B cell (primary cell): ENCODE data around the gene GKN1. TPM values are rescaled to one million over a fixed set of nuclear protein-coding genes. Genes with fewer than 3 reads are reported as not detected.

ENCODE experiments used
- ATAC-seq: fragments of 200-7000 bp; cut with Tn5 transposase; one replicate; pipeline ENCODE4 v1.10.0; 2021; ENCODE audit warnings: low read depth, mild to moderate bottlenecking, moderate number of reproducible peaks, moderate library complexity
- CTCF ChIA-PET: fragments of 350-600 bp; sonication (Branson Sonifier 250); formaldehyde crosslinking; loops from one replicate; lab custom pipeline; 2021; ENCODE audit warnings: antibody characterized with exemption, inconsistent platforms; lab: Charles Lee
- POLR2A ChIA-PET: fragments of 350-600 bp; sonication (Branson Sonifier 250); formaldehyde crosslinking; loops from one replicate; lab custom pipeline; 2021; ENCODE audit warnings: antibody characterized with exemption; lab: Charles Lee
- DNase-seq: peaks from one replicate; pipeline ENCODE4 v3.0.0; 2013
- H2AFZ ChIP-seq: 2 replicates; pipeline ENCODE4 v1.6.1; 2012; ENCODE audit warnings: mild to moderate bottlenecking, low read depth, low read length; ENCODE audit not compliant: insufficient read depth, poor library complexity, severe bottlenecking
- H3K27ac ChIP-seq, 2 donors: 1 replicate in 1 of 2; 2 replicates in 1 of 2; pipeline ENCODE4 v1.5.1; 2012 to 2013; ENCODE audit warnings: low read length in 2 of 2, mild to moderate bottlenecking in 2 of 2, moderate library complexity in 1 of 2
- H3K27me3 ChIP-seq, 4 experiments: fragments of 200-600 bp in 1 of 4; sonication (generic) in 1 of 4; replicated peaks in 1 of 4; 1 replicate in 2 of 4; 2 replicates in 2 of 4; pipeline versions ENCODE4 v1.6.1 to v1.7.0; 2013 to 2016; ENCODE audit warnings: low read length in 3 of 4, mild to moderate bottlenecking in 2 of 4, mixed read lengths in 1 of 4, moderate library complexity in 1 of 4; ENCODE audit not compliant: insufficient read depth in 4 of 4, control insufficient read depth in 3 of 4; ENCODE audit errors: control extremely low read depth in 1 of 4
- H3K36me3 ChIP-seq, 2 experiments: replicated peaks in 1 of 2; 1 replicate in 1 of 2; 2 replicates in 1 of 2; pipeline versions ENCODE4 v1.6.1 to v1.7.1; 2013; ENCODE audit warnings: low read length in 1 of 2; ENCODE audit not compliant: insufficient read depth in 2 of 2, control insufficient read depth in 1 of 2; ENCODE audit errors: control extremely low read depth in 1 of 2, extremely low read depth in 1 of 2
- H3K4me1 ChIP-seq, 2 donors: fragments of 200-600 bp in 1 of 2; sonication (generic) in 1 of 2; 1 replicate in 1 of 2; 2 replicates in 1 of 2; pipeline versions ENCODE4 v1.5.1 to v1.6.1; 2013 to 2017; ENCODE audit warnings: low read length in 2 of 2; ENCODE audit not compliant: control insufficient read depth in 2 of 2, insufficient read depth in 2 of 2
- H3K4me2 ChIP-seq: replicated peaks from 2 replicates; pipeline ENCODE3; 2012; ENCODE audit warnings: mild to moderate bottlenecking, low read depth, low read length; ENCODE audit not compliant: poor library complexity, severe bottlenecking
- H3K4me3 ChIP-seq, 5 experiments: fragments of 200-600 bp in 1 of 5; sonication (generic) in 1 of 5; 1 replicate in 3 of 5; 2 replicates in 2 of 5; pipeline versions ENCODE4 v1.5.1 to v1.7.0; 2011 to 2016; ENCODE audit warnings: low read length in 4 of 5, mild to moderate bottlenecking in 4 of 5, low read depth in 2 of 5, control low read depth in 1 of 5, moderate library complexity in 1 of 5; ENCODE audit not compliant: insufficient read depth in 1 of 5; ENCODE audit errors: control extremely low read depth in 1 of 5, extremely low read depth in 1 of 5
- H3K79me2 ChIP-seq: fragments of 200-600 bp; sonication (generic); one replicate; pipeline ENCODE4 v1.6.0; 2016; ENCODE audit warnings: low read length; ENCODE audit not compliant: control insufficient read depth, insufficient read depth
- H3K9ac ChIP-seq: fragments of 200-600 bp; sonication (generic); 2 replicates; pipeline ENCODE4 v1.6.1; 2017; ENCODE audit warnings: mild to moderate bottlenecking, low read length, moderate library complexity
- H3K9me3 ChIP-seq, 3 donors: one replicate each; pipeline versions ENCODE4 v1.6.1 to v1.7.1; 2013; ENCODE audit warnings: low read length in 2 of 3; ENCODE audit not compliant: control insufficient read depth in 2 of 3, insufficient read depth in 1 of 3; ENCODE audit errors: control extremely low read depth in 1 of 3
- H4K20me1 ChIP-seq: 2 replicates; pipeline ENCODE4 v1.6.0; 2012; ENCODE audit warnings: mild to moderate bottlenecking, low read length; ENCODE audit not compliant: insufficient read depth, control insufficient read depth, poor library complexity, severe bottlenecking
- H3K27ac Mint-ChIP-seq: one replicate; pipeline ENCODE4 v1.8.0; 2021; ENCODE audit warnings: mixed read lengths
- H3K27me3 Mint-ChIP-seq: one replicate; pipeline ENCODE4 v1.8.0; 2021; ENCODE audit warnings: mixed read lengths
- H3K4me1 Mint-ChIP-seq: one replicate; pipeline ENCODE4 v1.8.0; 2021; ENCODE audit warnings: mixed read lengths
- H3K4me3 Mint-ChIP-seq: one replicate; pipeline ENCODE4 v1.8.0; 2021; ENCODE audit warnings: mixed read lengths
- H3K9me3 Mint-ChIP-seq: one replicate; pipeline ENCODE4 v1.8.0; 2022; ENCODE audit warnings: mixed read lengths; ENCODE audit not compliant: insufficient read depth
- CTCF ChIP-seq: fragments of 200-600 bp; IDR thresholded peaks from one replicate; pipeline ENCODE4 v1.8.0; 2022; ENCODE audit warnings: antibody characterized with exemption, mild to moderate bottlenecking
- EZH2 ChIP-seq: IDR thresholded peaks from 2 replicates; pipeline ENCODE4 v1.6.1; 2012; ENCODE audit warnings: borderline replicate concordance, low read depth, mild to moderate bottlenecking, moderate library complexity, low read length; ENCODE audit not compliant: insufficient read depth, poor library complexity, severe bottlenecking
- WGBS: methylation state at CpG from one replicate; pipeline ENCODE4 v1.1.5; 2013; ENCODE audit warnings: missing lambda C conversion rate; ENCODE audit not compliant: insufficient coverage; 5-methylcytosine and 5-hydroxymethylcytosine counted together
- intact Hi-C: fragments of 100-400 bp; cut with micrococcal nuclease; formaldehyde crosslinking; loops from one replicate; pipeline ENCODE4 v1.10.0; 2022
- polyA plus RNA-seq: library from polyadenylated mRNA; depleted of rRNA; stranded (reverse); fragments of >200 nt; gene quantifications from 2 replicates; pipeline ENCODE4 v1.2.3, GENCODE V29; 2012
- total RNA-seq, 2 donors: library from RNA; stranded (reverse); fragments of 120-200 nt in 1 of 2; gene quantifications; 1 replicate in 1 of 2; 2 replicates in 1 of 2; pipeline versions ENCODE4 v1.2.3 to v1.2.4, GENCODE V29; 2013 to 2022

The GKN1 gene
- total and polyA plus RNA-seq, 2 donors (not counting 1 experiment from before 2014, with no cell fraction given): not detected

- Mint-ChIP-seq H3K27ac (no peak overlapping the region), H3K4me3 (no peak overlapping the region), H3K4me1 (no peaks in the 10 kb centered on the region), H3K9me3 (no peaks in the 10 kb centered on the region), H3K27me3 (peaks cover 29% of the 10 kb centered on the region)
- no peak overlapping the region for H3K4me3 ChIP-seq
- no CpG with 5 or more reads among the region's 1 CpG for WGBS
- intact Hi-C loops: no loop called here
- no peaks in the 10 kb centered on the region for H3K36me3 ChIP-seq
- no peak overlapping the region for H3K9ac ChIP-seq
- ATAC-seq (no peak), DNase-seq (no peak)
- H3K27ac ChIP-seq: no peak overlapping the region
- TF ChIP-seq CTCF (no peak), EZH2 (no peak)
- POLR2A ChIA-PET: no interaction called here
- H3K9me3 ChIP-seq: peaks cover 0 to 3% (median 0%) of the 10 kb centered on the region in 3 donors
- H3K4me1 ChIP-seq: no peaks in the 10 kb centered on the region
- no peak overlapping the region for H3K4me2 ChIP-seq
- peaks cover 0 to 8% (median 0%) of the 10 kb centered on the region in 4 experiments for H3K27me3 ChIP-seq
- H2AFZ ChIP-seq: no peak overlapping the region
- H4K20me1 ChIP-seq: no peaks in the 10 kb centered on the region
- CTCF ChIA-PET: interaction anchor here (1.3 kb wide), 1 partner anchor 16 kb away, joined by 3 read pairs; no protein-coding TSS in a partner anchor
- no peaks in the 10 kb centered on the region for H3K79me2 ChIP-seq
Observed at GRCh38 chr2:68959001-68959400, 15.4 kb upstream of the GKN1 start.

GRCh38 chr2:68961380-68961779 is 13.1 kb upstream of the GKN1 start:
- Histone ChIP-seq H3K27me3 (peaks cover 0 to 10% (median 0%) of the 10 kb centered on the region in 4 experiments), H4K20me1 (no peaks in the 10 kb centered on the region), H2AFZ (no peak overlapping the region), H3K79me2 (no peaks in the 10 kb centered on the region), H3K4me1 (no peaks in the 10 kb centered on the region), H3K36me3 (no peaks in the 10 kb centered on the region), H3K27ac (no peak overlapping the region), H3K9me3 (no peaks in the 10 kb centered on the region), H3K4me3 (no peak overlapping the region), H3K4me2 (no peak overlapping the region), H3K9ac (no peak overlapping the region)
- Mint-ChIP-seq H3K27ac (no peak overlapping the region), H3K9me3 (no peaks in the 10 kb centered on the region), H3K27me3 (peaks cover 27% of the 10 kb centered on the region), H3K4me3 (no peak overlapping the region), H3K4me1 (no peaks in the 10 kb centered on the region)
- ATAC-seq (no peak), DNase-seq (no peak)
- ChIA-PET CTCF (interaction anchor here (0.7 kb wide), 1 partner anchor 460 kb away, joined by 3 read pairs; no protein-coding TSS in a partner anchor), POLR2A (no interaction called here)
- no peak for TF ChIP-seq EZH2
- no peak for TF ChIP-seq CTCF
- intact Hi-C loops: no loop called here
- 93% methylated on average over 3 of the region's 4 CpGs for WGBS
